ENCODE data around the gene PRIM1. TPM values are rescaled to one million over a fixed set of nuclear protein-coding genes. Genes with fewer than 3 reads are reported as not detected.
"Not testable (repeated sequence)": the region's sequence is repeated elsewhere in the genome, so short reads cannot be mapped to it uniquely, and the experiment has no call there.

PRIM1 gene
- total RNA-seq, 1 donor: 5.8 TPM

DNA sequence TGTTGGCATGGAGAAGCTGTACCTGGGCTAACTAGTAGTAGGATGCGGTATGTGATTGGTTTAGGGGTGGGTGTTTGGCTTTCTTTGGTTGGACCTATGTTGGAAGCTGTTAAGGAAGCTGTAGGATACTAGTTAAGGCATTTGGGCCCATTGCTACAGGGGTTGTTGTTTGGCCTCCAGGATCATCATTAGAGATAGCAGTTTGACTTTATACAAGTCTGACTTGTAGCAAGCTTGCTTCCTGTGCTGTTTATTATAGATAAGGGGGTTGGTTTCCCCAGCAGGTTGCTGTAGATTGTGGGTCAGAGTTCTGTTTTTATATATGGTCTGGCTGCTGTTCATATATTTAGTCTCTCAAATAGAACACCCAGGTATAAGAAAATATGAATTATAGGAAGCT is 1.4 kb upstream of the PRIM1 start:
- no peaks in the 10 kb centered on the region for H4K20me1 ChIP-seq (ENCODE audit: insufficient read depth, low read length)
- no peak overlapping the region for H2AFZ ChIP-seq (ENCODE audit: low read length)
- H3K4me3 ChIP-seq (ENCODE audit: insufficient read depth, low read length): no peak overlapping the region
- no peaks in the 10 kb centered on the region for H3K79me2 ChIP-seq (ENCODE audit: insufficient read depth, low read length)
- peak; percentile 69 for DNase-seq (ENCODE audit: insufficient read length, low spot score, missing footprints)
- no peak overlapping the region for H3K4me2 ChIP-seq (ENCODE audit: insufficient read depth, low read length)
- no peaks in the 10 kb centered on the region for H3K36me3 ChIP-seq (ENCODE audit: insufficient read depth, low read length)
- H3K27me3 ChIP-seq (ENCODE audit: insufficient read depth, low read length): no peaks in the 10 kb centered on the region
- H3K9me3 ChIP-seq (ENCODE audit: low read depth, low read length): peaks cover under 1% of the 10 kb centered on the region
- no peak for TF ChIP-seq CTCF (IDR thresholded peaks at IDR 0.05; ENCODE audit: extremely low read depth, low read depth, low read length)
- H3K4me1 ChIP-seq (ENCODE audit: insufficient read depth, low read length): peaks cover 6% of the 10 kb centered on the region
- no peak overlapping the region for H3K27ac ChIP-seq (ENCODE audit: low read depth, low read length)

GRCh38 chr12:56750596-56750995 is 1.5 kb downstream of the PRIM1 start:
- H3K4me2 ChIP-seq (ENCODE audit: insufficient read depth, low read length): peak overlapping the region; percentile 96
- not testable (repeated sequence) for H3K4me1 ChIP-seq (ENCODE audit: insufficient read depth, low read length); H3K79me2 ChIP-seq (ENCODE audit: insufficient read depth, low read length); H2AFZ ChIP-seq (ENCODE audit: low read length); DNase-seq (ENCODE audit: insufficient read length, low spot score, missing footprints); H3K36me3 ChIP-seq (ENCODE audit: insufficient read depth, low read length); H3K27ac ChIP-seq (ENCODE audit: low read depth, low read length); H3K9me3 ChIP-seq (ENCODE audit: low read depth, low read length); H3K4me3 ChIP-seq (ENCODE audit: insufficient read depth, low read length); H4K20me1 ChIP-seq (ENCODE audit: insufficient read depth, low read length); H3K27me3 ChIP-seq (ENCODE audit: insufficient read depth, low read length)

DNA sequence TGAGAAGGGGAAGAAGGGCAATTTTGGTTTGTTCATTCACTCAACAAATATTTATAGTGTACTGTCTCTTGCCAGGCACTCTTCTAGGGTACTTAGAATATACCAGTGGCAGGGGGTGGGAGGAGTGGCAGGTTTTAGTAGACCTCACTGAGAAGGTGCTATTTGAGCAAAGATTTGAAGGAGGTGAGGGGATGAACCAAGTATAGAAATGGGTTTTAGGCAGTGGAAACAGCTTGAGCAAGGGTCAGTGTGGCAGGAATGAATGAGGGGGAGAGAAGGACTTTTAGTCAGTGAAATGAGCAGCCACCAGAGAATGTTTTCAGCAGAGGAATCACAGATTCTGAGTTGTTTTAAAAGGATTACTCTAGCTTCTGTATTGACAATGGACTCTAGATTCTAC is 2.3 kb downstream of the PRIM1 start:
- no peak for TF ChIP-seq CTCF (IDR thresholded peaks at IDR 0.05; ENCODE audit: extremely low read depth, low read depth, low read length)
- no peak overlapping the region for H3K27ac ChIP-seq (ENCODE audit: low read depth, low read length)
- H3K4me2 ChIP-seq (ENCODE audit: insufficient read depth, low read length): no peak overlapping the region
- H3K9me3 ChIP-seq (ENCODE audit: low read depth, low read length): no peaks in the 10 kb centered on the region
- H2AFZ ChIP-seq (ENCODE audit: low read length): no peak overlapping the region
- H3K27me3 ChIP-seq (ENCODE audit: insufficient read depth, low read length): no peaks in the 10 kb centered on the region
- no peaks in the 10 kb centered on the region for H3K79me2 ChIP-seq (ENCODE audit: insufficient read depth, low read length)
- no peaks in the 10 kb centered on the region for H4K20me1 ChIP-seq (ENCODE audit: insufficient read depth, low read length)
- H3K36me3 ChIP-seq (ENCODE audit: insufficient read depth, low read length): peaks cover 5% of the 10 kb centered on the region
- no peak overlapping the region for H3K4me3 ChIP-seq (ENCODE audit: insufficient read depth, low read length)
- DNase-seq (ENCODE audit: insufficient read length, low spot score, missing footprints): no peak
- peaks cover 6% of the 10 kb centered on the region for H3K4me1 ChIP-seq (ENCODE audit: insufficient read depth, low read length)

DNA sequence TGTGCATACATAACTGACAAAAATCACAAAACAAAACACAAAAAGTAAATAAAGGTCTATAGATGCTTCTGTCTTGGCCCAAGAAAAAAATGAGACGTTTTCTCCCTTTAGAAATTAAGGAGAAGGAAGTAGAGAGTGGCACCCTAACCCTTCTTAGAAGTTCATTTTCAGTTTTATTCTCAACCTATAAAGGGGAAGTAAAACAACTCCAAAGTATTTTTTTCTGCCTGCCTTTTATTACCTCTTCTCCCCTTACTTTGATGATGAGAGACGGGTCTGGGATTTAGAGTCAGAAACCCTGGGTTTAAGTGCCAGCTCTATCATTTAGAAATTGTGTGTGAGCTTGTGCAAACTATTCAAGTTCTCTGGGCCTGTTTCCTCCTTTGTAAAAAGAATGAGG is 2.8 kb downstream of the PRIM1 start:
- no peak overlapping the region for H2AFZ ChIP-seq (ENCODE audit: low read length)
- no peak overlapping the region for H3K4me2 ChIP-seq (ENCODE audit: insufficient read depth, low read length)
- H3K36me3 ChIP-seq (ENCODE audit: insufficient read depth, low read length): peaks cover 5% of the 10 kb centered on the region
- no peaks in the 10 kb centered on the region for H3K79me2 ChIP-seq (ENCODE audit: insufficient read depth, low read length)
- H3K4me1 ChIP-seq (ENCODE audit: insufficient read depth, low read length): peaks cover 6% of the 10 kb centered on the region
- no peaks in the 10 kb centered on the region for H3K27me3 ChIP-seq (ENCODE audit: insufficient read depth, low read length)
- no peak overlapping the region for H3K4me3 ChIP-seq (ENCODE audit: insufficient read depth, low read length)
- no peaks in the 10 kb centered on the region for H4K20me1 ChIP-seq (ENCODE audit: insufficient read depth, low read length)
- no peaks in the 10 kb centered on the region for H3K9me3 ChIP-seq (ENCODE audit: low read depth, low read length)
- DNase-seq (ENCODE audit: insufficient read length, low spot score, missing footprints): no peak
- no peak overlapping the region for H3K27ac ChIP-seq (ENCODE audit: low read depth, low read length)
- no peak for TF ChIP-seq CTCF (IDR thresholded peaks at IDR 0.05; ENCODE audit: extremely low read depth, low read depth, low read length)
